Endothelial cell of umbilical vein (primary cell): ENCODE data around the gene LRCH1.

Source experiments
- CTCF ChIP-seq, 2 donors: IDR thresholded peaks; 1 replicate in 1 of 2; 2 replicates in 1 of 2; pipeline ENCODE4 v1.5.1; 2011; ENCODE audit warnings: low read length in 2 of 2, mild to moderate bottlenecking in 2 of 2, moderate library complexity in 2 of 2, control low read depth in 1 of 2, inconsistent platforms in 1 of 2, low read depth in 1 of 2; ENCODE audit not compliant: insufficient read depth in 1 of 2; ENCODE audit errors: extremely low read depth in 1 of 2
- EZH2 ChIP-seq: IDR thresholded peaks from 2 replicates; pipeline ENCODE4 v1.6.1; 2012; ENCODE audit warnings: borderline replicate concordance, low read depth, mild to moderate bottlenecking, moderate library complexity, low read length, inconsistent platforms; ENCODE audit not compliant: severe bottlenecking
- JUN ChIP-seq: IDR thresholded peaks from 2 replicates; pipeline ENCODE4 v1.6.1; 2011; ENCODE audit warnings: borderline replicate concordance, low read depth; ENCODE audit not compliant: insufficient read length, insufficient read depth
- MAX ChIP-seq: IDR thresholded peaks from 2 replicates; pipeline ENCODE4 v1.6.1; 2011; ENCODE audit not compliant: insufficient read depth, insufficient read length
- MYC ChIP-seq: IDR thresholded peaks from one replicate; pipeline ENCODE4 v1.6.1; 2011; ENCODE audit warnings: mild to moderate bottlenecking, low read depth, low read length
- POLR2A ChIP-seq: IDR thresholded peaks from 2 replicates; pipeline ENCODE4 v1.6.1; 2012; ENCODE audit warnings: low read depth, mild to moderate bottlenecking, control low read depth, low read length
- POLR2AphosphoS5 ChIP-seq: IDR thresholded peaks from 2 replicates; pipeline ENCODE4 v1.6.1; 2012; ENCODE audit warnings: low read depth, mild to moderate bottlenecking, control low read depth, low read length, moderate library complexity; ENCODE audit not compliant: insufficient read depth

GRCh38 chr13:46756977-46757376 is 204.0 kb downstream of the LRCH1 start:
- TF ChIP-seq CTCF (IDR thresholded peaks at IDR 0.05; ENCODE audit: extremely low read depth in 1 of 2, insufficient read depth in 1 of 2, low read depth in 1 of 2, low read length in 2 of 2): no peak
- no peak for TF ChIP-seq POLR2A
- TF ChIP-seq MAX: no peak
- no peak for TF ChIP-seq POLR2AphosphoS5
- TF ChIP-seq JUN: no peak
- no peak for TF ChIP-seq MYC
- no peak for TF ChIP-seq EZH2
